Measurements from ENCODE around the gene KLHL6. TPM values are rescaled to one million over a fixed set of nuclear protein-coding genes. Genes with fewer than 3 reads are reported as not detected.
A peak's percentile ranks its signal among the peaks of the same experiment; 100 is the strongest.
"Not testable (repeated sequence)": the region's sequence is repeated elsewhere in the genome, so short reads cannot be mapped to it uniquely, and the experiment has no call there.

KLHL6 gene
- total RNA-seq, 8 experiments from 2014 or later = 0.07 to 2.6 (median 0.96) TPM

GRCh38 chr3:183582161-183582560 lies 26.7 kb upstream of the KLHL6 start:
- in situ Hi-C loops (cut with MboI; ENCODE audit: low pct_unique_long_range_greater_than_20kb in 2 of 9, low sequenced_read_pairs in 9 of 9, unreplicated experiment in 9 of 9) = no loop called here
- no peak for ATAC-seq (replicated peaks in 6 of 8)

GRCh38 chr3:183581496-183582155 lies 26.1 kb upstream of the KLHL6 start:
- Histone ChIP-seq H3K4me3 (no peak overlapping the region), H3K27ac (no peak overlapping the region), H3K4me1 (replicated peaks in 1 of 2) (peaks cover 38 to 59% of the 10 kb centered on the region in 2 donors)
- 0 to 100% (median 92%) methylated on average over 1 to 2 of the region's 3 CpGs; no CpG with 5 or more reads in 5 of the 10 experiments for WGBS, 10 experiments
- in situ Hi-C loops (cut with MboI; ENCODE audit: low pct_unique_long_range_greater_than_20kb in 2 of 9, low sequenced_read_pairs in 9 of 9, unreplicated experiment in 9 of 9) = no loop called here
- ATAC-seq (replicated peaks in 6 of 8) = no peak

More at GRCh38 chr3:183582161-183582560, 26.7 kb upstream of the KLHL6 start:
- no peak overlapping the region for H3K27ac ChIP-seq
- peaks cover 33 to 54% of the 10 kb centered on the region in 2 donors for H3K4me1 ChIP-seq (replicated peaks in 1 of 2)
- no peak overlapping the region for H3K4me3 ChIP-seq
- 0 to 100% (median 100%) methylated on average over 1 of the region's 1 CpG; no CpG with 5 or more reads in 7 of the 10 experiments for WGBS, 10 experiments

DNA sequence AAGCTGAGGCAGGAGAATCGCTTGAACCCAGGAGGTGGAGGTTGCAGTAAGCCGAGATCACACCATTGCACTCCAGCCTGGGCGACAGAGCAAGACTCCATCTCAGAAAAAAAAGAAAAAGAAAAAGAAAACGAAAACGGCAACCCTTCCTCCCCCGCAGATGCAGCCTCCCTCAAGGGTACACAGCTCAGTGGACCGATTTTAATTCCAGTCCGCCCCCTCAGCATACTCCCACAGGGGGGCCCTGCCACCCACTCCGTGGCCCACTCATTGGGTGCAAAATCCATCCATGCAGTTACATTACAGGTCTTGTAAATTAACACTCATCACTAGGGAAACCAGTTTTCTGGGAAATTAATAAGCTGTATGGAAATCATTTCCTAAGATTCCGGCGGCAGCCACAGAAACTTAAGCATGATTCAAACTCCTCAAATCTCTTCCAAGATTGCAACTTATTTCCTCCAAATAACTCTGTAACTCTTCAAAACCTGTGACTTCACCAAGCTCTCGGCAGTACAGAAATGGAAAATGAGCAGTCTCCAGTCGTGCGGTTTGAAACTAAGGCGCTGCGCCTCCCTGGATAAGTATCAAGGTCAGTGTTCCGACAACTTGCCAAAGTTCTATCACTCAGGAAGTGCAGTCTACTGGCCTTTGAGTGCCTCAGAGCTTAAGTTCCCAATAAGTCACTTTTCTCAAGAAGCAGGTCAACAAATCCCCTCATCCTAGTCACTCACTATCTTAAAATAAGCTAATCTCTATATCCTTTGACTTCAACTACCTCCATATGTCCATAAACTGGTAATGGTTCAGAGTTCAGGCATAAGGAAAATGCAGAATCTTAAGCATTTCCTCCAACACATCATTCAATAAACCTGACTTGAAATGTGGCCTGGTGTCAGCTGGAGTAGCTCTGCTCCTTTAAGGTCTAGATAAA lies 24.7 kb upstream of the KLHL6 start:
- Histone ChIP-seq H3K4me1 (replicated peaks in 1 of 2) (peaks cover 39 to 62% of the 10 kb centered on the region in 2 donors), H3K4me3 (no peak overlapping the region), H3K27ac (no peak overlapping the region)
- in situ Hi-C loops (cut with MboI; ENCODE audit: low pct_unique_long_range_greater_than_20kb in 2 of 9, low sequenced_read_pairs in 9 of 9, unreplicated experiment in 9 of 9) = no loop called here
- no peak for ATAC-seq (replicated peaks in 6 of 8)
- 24 to 100% (median 89%) methylated on average over 2 to 9 of the region's 17 CpGs; no CpG with 5 or more reads in 2 of the 10 experiments for WGBS, 10 experiments

DNA sequence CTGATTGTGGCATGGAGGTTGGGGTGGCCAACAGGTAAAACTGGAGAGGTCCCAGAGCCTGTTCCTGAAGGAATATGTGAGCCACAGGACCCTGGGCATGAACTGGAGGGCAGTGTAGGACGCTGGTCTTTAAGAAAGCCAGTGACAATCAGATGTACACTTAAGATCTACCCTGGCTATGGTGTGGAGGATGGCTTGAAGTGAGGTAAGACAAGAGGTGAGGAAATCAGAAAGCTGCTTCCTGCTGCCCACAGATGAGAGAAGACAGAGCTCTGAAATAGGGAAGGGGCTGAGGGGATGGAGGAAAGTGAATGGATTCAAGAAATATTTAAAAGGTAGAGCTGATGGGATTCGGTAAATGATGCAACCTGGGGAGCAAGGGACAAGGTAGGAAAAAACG lies 22.7 kb upstream of the KLHL6 start:
- H3K4me3 ChIP-seq = no peak overlapping the region
- H3K4me1 ChIP-seq (replicated peaks in 1 of 2) = peaks cover 18 to 41% of the 10 kb centered on the region in 2 donors
- WGBS, 10 experiments = 60 to 100% (median 71%) methylated on average over 1 to 3 of the region's 3 CpGs
- no peak for ATAC-seq (replicated peaks in 6 of 8)
- H3K27ac ChIP-seq = no peak overlapping the region
- in situ Hi-C loops (cut with MboI; ENCODE audit: low pct_unique_long_range_greater_than_20kb in 2 of 9, low sequenced_read_pairs in 9 of 9, unreplicated experiment in 9 of 9) = no loop called here

DNA sequence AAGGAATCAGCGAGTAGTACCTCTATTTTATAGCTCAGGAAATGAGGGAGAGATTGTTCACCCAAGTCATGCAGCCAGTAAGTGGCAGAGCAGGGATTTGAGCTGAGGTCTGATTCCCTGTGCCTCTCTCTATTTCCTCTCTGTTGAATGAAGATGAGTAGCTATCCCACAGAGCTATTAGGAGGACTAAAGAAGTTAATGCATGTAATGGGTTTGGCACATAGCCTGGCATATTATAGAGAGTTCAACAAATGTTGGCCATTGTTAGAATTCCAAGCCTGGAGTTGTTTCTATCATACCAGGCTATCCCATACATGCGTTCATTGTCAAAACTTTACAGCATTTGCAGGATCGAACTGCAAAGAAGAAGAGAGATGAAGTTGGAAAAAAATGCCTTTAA lies 21.8 kb upstream of the KLHL6 start:
- ATAC-seq (replicated peaks in 6 of 8) = no peak
- 0 to 100% (median 79%) methylated on average over 1 to 3 of the region's 3 CpGs for WGBS, 10 experiments
- Histone ChIP-seq H3K27ac (peak overlapping the region in 1 of 2 donors; percentile 71), H3K4me1 (replicated peaks in 1 of 2) (peaks cover 14 to 33% of the 10 kb centered on the region in 2 donors), H3K4me3 (no peak overlapping the region)
- in situ Hi-C loops (cut with MboI; ENCODE audit: low pct_unique_long_range_greater_than_20kb in 2 of 9, low sequenced_read_pairs in 9 of 9, unreplicated experiment in 9 of 9) = no loop called here

GRCh38 chr3:183576487-183577107 lies 21.1 kb upstream of the KLHL6 start:
- in situ Hi-C loops (cut with MboI; ENCODE audit: low pct_unique_long_range_greater_than_20kb in 2 of 9, low sequenced_read_pairs in 9 of 9, unreplicated experiment in 9 of 9) = no loop called here
- peak in 5 of 8 experiments; percentile 97 to 99 (median 99) for ATAC-seq (replicated peaks in 6 of 8)

DNA sequence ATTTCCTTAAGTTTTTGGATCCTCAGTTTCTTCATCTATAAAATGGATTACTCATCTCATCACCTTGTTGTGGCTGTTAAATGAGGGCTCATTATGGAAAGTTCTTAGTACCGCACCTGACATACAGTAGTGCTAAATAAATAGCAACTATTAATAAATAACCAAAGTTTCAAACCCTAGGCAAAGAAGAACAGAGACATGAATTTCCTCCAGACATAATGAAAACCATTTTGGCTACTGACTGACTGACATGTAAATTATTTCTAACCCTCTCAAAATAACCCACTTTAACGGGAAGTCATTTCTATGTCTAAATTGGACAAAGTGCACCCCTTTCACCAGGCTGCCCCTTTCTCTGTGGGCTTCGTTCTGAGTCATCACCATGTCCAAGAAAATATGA lies 17.4 kb upstream of the KLHL6 start:
- Histone ChIP-seq H3K27ac (no peak overlapping the region), H3K4me1 (replicated peaks in 1 of 2) (peaks cover 11 to 20% of the 10 kb centered on the region in 2 donors), H3K4me3 (no peak overlapping the region)
- no peak for ATAC-seq (replicated peaks in 6 of 8)
- in situ Hi-C loops (cut with MboI; ENCODE audit: low pct_unique_long_range_greater_than_20kb in 2 of 9, low sequenced_read_pairs in 9 of 9, unreplicated experiment in 9 of 9) = no loop called here
- 40 to 100% (median 87%) methylated on average over 1 to 3 of the region's 3 CpGs for WGBS, 10 experiments

More at GRCh38 chr3:183576487-183577107, 21.1 kb upstream of the KLHL6 start:
- H3K4me3 ChIP-seq = no peak overlapping the region
- H3K27ac ChIP-seq = peak overlapping the region; percentile 55 to 71
- H3K4me1 ChIP-seq (replicated peaks in 1 of 2) = peaks cover 11 to 27% of the 10 kb centered on the region in 2 donors
- 0 to 80% (median 44%) methylated on average over 1 to 4 of the region's 6 CpGs; no CpG with 5 or more reads in 1 of the 10 experiments for WGBS, 10 experiments

DNA sequence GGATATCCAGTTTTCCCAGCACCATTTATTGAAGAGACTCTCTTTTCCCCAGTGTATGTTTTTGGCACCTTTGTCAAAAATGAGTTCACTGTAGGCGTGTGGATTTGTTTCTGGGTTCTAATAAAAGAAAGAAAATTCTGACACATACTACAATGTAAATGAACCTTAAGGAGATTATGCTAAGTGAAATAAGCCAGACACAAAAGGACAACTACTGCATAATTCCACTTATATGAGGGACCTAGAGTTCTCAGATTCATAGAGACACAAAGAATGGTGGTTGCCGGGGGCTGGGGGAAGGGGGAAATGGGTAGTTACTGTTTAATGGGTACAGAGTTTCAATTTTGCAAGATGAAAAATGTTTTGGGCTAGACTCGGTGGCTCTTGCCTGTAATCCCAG lies 14.7 kb upstream of the KLHL6 start:
- in situ Hi-C loops (cut with MboI; ENCODE audit: low pct_unique_long_range_greater_than_20kb in 2 of 9, low sequenced_read_pairs in 9 of 9, unreplicated experiment in 9 of 9) = not testable (repeated sequence)
- 0 to 100% (median 77%) methylated on average over 1 to 3 of the region's 3 CpGs; no CpG with 5 or more reads in 3 of the 10 experiments for WGBS, 10 experiments

GRCh38 chr3:183566880-183567279 lies 11.4 kb upstream of the KLHL6 start:
- no peak overlapping the region for H3K4me3 ChIP-seq
- in situ Hi-C loops (cut with MboI; ENCODE audit: low pct_unique_long_range_greater_than_20kb in 2 of 9, low sequenced_read_pairs in 9 of 9, unreplicated experiment in 9 of 9) = no loop called here
- no peak overlapping the region for H3K27ac ChIP-seq
- 39 to 100% (median 79%) methylated on average over 2 to 4 of the region's 4 CpGs for WGBS, 10 experiments
- ATAC-seq (replicated peaks in 6 of 8) = no peak
- peaks cover 13 to 20% of the 10 kb centered on the region in 2 donors for H3K4me1 ChIP-seq (replicated peaks in 1 of 2)

More for the DNA sequence above, 14.7 kb upstream of the KLHL6 start:
- H3K27ac ChIP-seq; H3K4me1 ChIP-seq (replicated peaks in 1 of 2); H3K4me3 ChIP-seq: not testable (repeated sequence)
- peak in 1 of 8 experiments; percentile 42 for ATAC-seq (replicated peaks in 6 of 8)

DNA sequence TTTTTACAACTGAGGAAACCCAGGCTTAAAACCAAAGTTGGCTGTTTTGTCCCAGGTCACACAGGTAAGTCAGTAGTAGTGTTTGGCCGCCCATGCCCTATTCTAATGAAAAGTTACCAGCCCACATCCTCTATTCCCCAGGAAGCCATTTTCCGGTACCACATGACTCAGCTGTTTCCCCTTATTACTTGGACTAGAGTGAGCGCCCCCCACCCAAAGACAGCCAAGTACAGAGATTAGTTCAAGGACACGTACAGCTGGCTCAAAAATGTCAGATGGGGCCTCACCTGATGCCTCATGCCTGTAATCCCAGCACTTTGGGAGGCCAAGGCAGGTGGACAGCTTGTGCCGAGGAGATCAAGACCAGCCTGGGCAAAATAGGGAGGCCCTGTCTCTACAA lies 8.5 kb upstream of the KLHL6 start:
- Histone ChIP-seq H3K27ac (no peak overlapping the region), H3K4me1 (replicated peaks in 1 of 2) (peaks cover 13 to 20% of the 10 kb centered on the region in 2 donors), H3K4me3 (no peak overlapping the region)
- in situ Hi-C loops (cut with MboI; ENCODE audit: low pct_unique_long_range_greater_than_20kb in 2 of 9, low sequenced_read_pairs in 9 of 9, unreplicated experiment in 9 of 9) = no loop called here
- no peak for ATAC-seq (replicated peaks in 6 of 8)
- WGBS, 10 experiments = 50 to 100% (median 96%) methylated on average over 1 to 3 of the region's 5 CpGs; no CpG with 5 or more reads in 4 of the 10 experiments

DNA sequence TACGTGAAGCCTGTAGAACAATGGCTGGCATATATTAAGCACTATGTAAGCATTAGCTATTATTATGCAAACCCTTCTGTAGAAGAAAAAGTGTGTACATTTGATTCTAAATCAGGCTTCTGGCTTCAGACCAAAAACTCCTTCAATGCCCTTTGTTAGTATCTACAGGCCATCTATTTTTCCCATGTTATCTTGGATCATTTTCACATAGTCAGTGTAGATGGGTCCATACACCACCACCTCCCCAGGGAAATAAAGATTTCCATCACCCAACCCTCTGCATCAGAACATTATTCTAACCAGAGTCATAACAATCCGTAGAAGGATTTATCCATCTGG lies 8.0 kb upstream of the KLHL6 start:
- H3K27ac ChIP-seq = peak overlapping the region in 1 of 2 donors; percentile 73
- 35 to 100% (median 78%) methylated on average over 1 to 2 of the region's 2 CpGs; no CpG with 5 or more reads in 1 of the 10 experiments for WGBS, 10 experiments
- in situ Hi-C loops (cut with MboI; ENCODE audit: low pct_unique_long_range_greater_than_20kb in 2 of 9, low sequenced_read_pairs in 9 of 9, unreplicated experiment in 9 of 9) = no loop called here
- H3K4me3 ChIP-seq = no peak overlapping the region
- ATAC-seq (replicated peaks in 6 of 8) = peak in 5 of 8 experiments; percentile 36 to 75 (median 58)
- H3K4me1 ChIP-seq (replicated peaks in 1 of 2) = peaks cover 13 to 20% of the 10 kb centered on the region in 2 donors

GRCh38 chr3:183560607-183561006 lies 5.1 kb upstream of the KLHL6 start:
- H3K27ac ChIP-seq = no peak overlapping the region
- in situ Hi-C loops (cut with MboI; ENCODE audit: low pct_unique_long_range_greater_than_20kb in 2 of 9, low sequenced_read_pairs in 9 of 9, unreplicated experiment in 9 of 9) = no loop called here
- WGBS, 10 experiments = 10 to 100% (median 96%) methylated on average over 1 to 7 of the region's 9 CpGs; no CpG with 5 or more reads in 2 of the 10 experiments
- H3K4me3 ChIP-seq = no peak overlapping the region
- ATAC-seq (replicated peaks in 6 of 8) = peak in 3 of 8 experiments; percentile 25 to 77 (median 73)
- peaks cover 19 to 20% of the 10 kb centered on the region in 2 donors for H3K4me1 ChIP-seq (replicated peaks in 1 of 2)
